Breast epithelium (tissue), 3 donors: Measurements from ENCODE around the gene UBXN11.

Experiments used
- CTCF ChIP-seq, 3 donors: fragments of 450-650 bp; IDR thresholded peaks; one replicate each; pipeline ENCODE4 v1.5.1; 2016 to 2017; ENCODE audit warnings: antibody characterized with exemption in 3 of 3, mild to moderate bottlenecking in 3 of 3, moderate library complexity in 3 of 3
- POLR2A ChIP-seq: fragments of 450-650 bp; IDR thresholded peaks from one replicate; pipeline ENCODE4 v1.6.1; 2016; ENCODE audit warnings: antibody characterized with exemption, mild to moderate bottlenecking, moderate library complexity
- POLR2AphosphoS5 ChIP-seq, 3 donors: sonication (generic); formaldehyde crosslinking; IDR thresholded peaks; one replicate each; pipeline ENCODE4 v1.6.1; 2017; ENCODE audit warnings: antibody characterized with exemption in 3 of 3

DNA sequence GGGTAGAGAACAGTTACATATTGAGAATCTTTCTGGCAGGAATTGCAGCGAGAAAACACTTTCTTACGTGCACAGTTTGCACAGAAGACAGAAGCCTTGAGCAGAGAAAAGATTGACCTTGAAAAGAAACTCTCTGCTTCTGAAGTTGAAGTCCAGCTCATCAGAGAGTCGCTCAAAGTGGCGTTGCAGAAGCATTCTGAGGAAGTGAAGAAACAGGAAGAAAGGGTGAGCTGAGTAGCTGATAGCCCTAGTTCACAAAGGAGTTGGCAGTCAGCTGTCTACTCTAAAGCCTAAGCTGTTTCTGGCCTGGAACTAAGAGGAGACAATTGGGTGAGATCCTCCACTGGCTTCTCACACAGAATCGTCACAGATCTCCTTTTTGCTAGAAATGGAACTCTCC, 46.9 kb downstream of the UBXN11 start:
- TF ChIP-seq CTCF (IDR thresholded peaks at IDR 0.05) (no peak), POLR2AphosphoS5 (IDR thresholded peaks at IDR 0.05) (no peak), POLR2A (no peak)
